Raji (cell line): ENCODE data around the gene ERGIC1.

Source experiments
- POLR2A ChIP-seq: IDR thresholded peaks from 2 replicates; pipeline ENCODE4 v1.6.1; 2011; ENCODE audit warnings: low read depth, low read length, control low read depth; ENCODE audit not compliant: insufficient read depth

Gene ERGIC1

GRCh38 chr5:172973931-172974330 is 139.9 kb downstream of the ERGIC1 start:
- no peak for TF ChIP-seq POLR2A

GRCh38 chr5:172975289-172975688 is 141.2 kb downstream of the ERGIC1 start:
- no peak for TF ChIP-seq POLR2A

GRCh38 chr5:172979778-172980177 is 145.7 kb downstream of the ERGIC1 start:
- TF ChIP-seq POLR2A: no peak

GRCh38 chr5:172981931-172982330 is 147.9 kb downstream of the ERGIC1 start:
- TF ChIP-seq POLR2A: no peak

- TF ChIP-seq POLR2A: peak; percentile 92
Observed at GRCh38 chr5:172983542-172984243, 149.6 kb downstream of the ERGIC1 start, which contains the start of gene ATP6V0E1. Gene ATP6V0E1 (plus strand): TSS chr5:172983771. CDS start chr5:172983861, 90 bp downstream.

- no peak for TF ChIP-seq POLR2A
Observed at GRCh38 chr5:172984244-172984953, 150.3 kb downstream of the ERGIC1 start.

- no peak for TF ChIP-seq POLR2A
Observed at GRCh38 chr5:172985596-172985995, 151.5 kb downstream of the ERGIC1 start.

- no peak for TF ChIP-seq POLR2A
Observed at GRCh38 chr5:172988276-172988675, 154.2 kb downstream of the ERGIC1 start.

GRCh38 chr5:172990776-172991175 is 156.7 kb downstream of the ERGIC1 start:
- no peak for TF ChIP-seq POLR2A

GRCh38 chr5:172994405-172994804 is 160.4 kb downstream of the ERGIC1 start:
- no peak for TF ChIP-seq POLR2A

GRCh38 chr5:172999372-172999973 is 165.4 kb downstream of the ERGIC1 start:
- TF ChIP-seq POLR2A: no peak

GRCh38 chr5:172999974-173000373 is 165.9 kb downstream of the ERGIC1 start:
- no peak for TF ChIP-seq POLR2A

GRCh38 chr5:173001229-173001841 is 167.3 kb downstream of the ERGIC1 start:
- no peak for TF ChIP-seq POLR2A
